H1 (cell line): ENCODE data around the gene PGA5. TPM values are rescaled to one million over a fixed set of nuclear protein-coding genes. Genes with fewer than 3 reads are reported as not detected.

Experiments
- CTCF ChIA-PET: fragments of 300-600 bp; sonication (Branson Sonifier 250); formaldehyde crosslinking; loops from one replicate; lab custom pipeline; 2021; ENCODE audit not compliant: partially characterized antibody; lab: Charles Lee
- POLR2A ChIA-PET: fragments of 300-600 bp; sonication (Branson Sonifier 250); formaldehyde crosslinking; loops from one replicate; lab custom pipeline; 2021; ENCODE audit warnings: inconsistent platforms; ENCODE audit not compliant: partially characterized antibody; lab: Charles Lee
- DNase-seq, 2 experiments: peaks; one replicate each; pipeline versions ENCODE4 v3.0.0 to v3.0.0-alpha.2; 2010 to 2022; ENCODE audit warnings: low spot score in 2 of 2, low read depth in 1 of 2, mixed read lengths in 1 of 2
- FAIRE-seq: peaks from 2 replicates; lab custom pipeline; 2011; peaks lifted over from hg19 to GRCh38; lab: Jason Lieb, UNC
- H2AFZ ChIP-seq: 2 replicates; pipeline ENCODE4 v1.8.1; 2012; ENCODE audit warnings: low read length, inconsistent platforms
- H2AK5ac ChIP-seq: 2 replicates; pipeline ENCODE4 v1.6.1; 2013; ENCODE audit warnings: low read depth, low read length
- H2BK120ac ChIP-seq: replicated peaks from 2 replicates; pipeline ENCODE3; 2013; ENCODE audit warnings: low read depth, low read length, inconsistent platforms
- H2BK12ac ChIP-seq: 2 replicates; pipeline ENCODE4 v1.6.1; 2013; ENCODE audit warnings: low read depth, low read length
- H2BK15ac ChIP-seq: 2 replicates; pipeline ENCODE4 v1.6.1; 2013; ENCODE audit warnings: low read length
- H2BK20ac ChIP-seq: 2 replicates; pipeline ENCODE4 v1.6.1; 2013; ENCODE audit warnings: low read length
- H2BK5ac ChIP-seq: 2 replicates; pipeline ENCODE4 v1.6.1; 2013; ENCODE audit warnings: low read depth, low read length
- H3K14ac ChIP-seq: 2 replicates; pipeline ENCODE4 v1.6.1; 2013; ENCODE audit warnings: inconsistent platforms; ENCODE audit not compliant: insufficient read length
- H3K18ac ChIP-seq: 2 replicates; pipeline ENCODE4 v1.6.1; 2013; ENCODE audit warnings: low read length; ENCODE audit errors: extremely low read depth
- H3K23ac ChIP-seq: 2 replicates; pipeline ENCODE4 v1.6.1; 2013; ENCODE audit warnings: inconsistent platforms; ENCODE audit not compliant: insufficient read length
- H3K23me2 ChIP-seq: 2 replicates; pipeline ENCODE4 v1.6.1; 2013; ENCODE audit warnings: low read depth, low read length
- H3K27ac ChIP-seq: 2 replicates; pipeline ENCODE4 v1.6.1; 2011; ENCODE audit warnings: low read depth, low read length, inconsistent platforms
- H3K27me3 ChIP-seq, 4 experiments: replicated peaks in 1 of 4; 1 replicate in 1 of 4; 2 replicates in 3 of 4; pipeline versions ENCODE4 v1.6.1 to v1.8.1; 2011 to 2013; ENCODE audit warnings: low read length in 3 of 4, mild to moderate bottlenecking in 3 of 4, inconsistent platforms in 2 of 4, mixed read lengths in 2 of 4, moderate library complexity in 1 of 4; ENCODE audit not compliant: control insufficient read depth in 3 of 4, insufficient read depth in 3 of 4; ENCODE audit errors: extremely low read depth in 1 of 4
- H3K36me3 ChIP-seq, 4 experiments: 2 replicates each; pipeline versions ENCODE4 v1.6.1 to v1.8.1; 2011 to 2013; ENCODE audit warnings: mild to moderate bottlenecking in 4 of 4, low read length in 3 of 4, moderate library complexity in 2 of 4, control low read depth in 1 of 4, inconsistent platforms in 1 of 4; ENCODE audit not compliant: insufficient read depth in 4 of 4, control insufficient read depth in 2 of 4
- H3K4ac ChIP-seq: replicated peaks from 2 replicates; pipeline ENCODE3; 2013; ENCODE audit warnings: low read length, low read depth, mixed read lengths, inconsistent platforms; ENCODE audit not compliant: insufficient read length
- H3K4me1 ChIP-seq, 4 experiments: replicated peaks in 1 of 4; 1 replicate in 1 of 4; 2 replicates in 3 of 4; pipeline versions ENCODE4 v1.6.1 to v1.8.1; 2011 to 2013; ENCODE audit warnings: low read length in 3 of 4, inconsistent platforms in 2 of 4, mixed read lengths in 1 of 4; ENCODE audit not compliant: insufficient read depth in 4 of 4, control insufficient read depth in 3 of 4
- H3K4me2 ChIP-seq, 2 experiments: 2 replicates each; pipeline versions ENCODE4 v1.6.1 to v1.8.1; 2011 to 2013; ENCODE audit warnings: low read depth in 2 of 2, low read length in 2 of 2, control low read depth in 1 of 2, inconsistent platforms in 1 of 2, mild to moderate bottlenecking in 1 of 2; ENCODE audit not compliant: insufficient read depth in 1 of 2
- H3K4me3 ChIP-seq, 4 experiments: fragments of 200-600, 300-600 bp in 1 of 4; sonication (generic), shearing (Covaris generic), sonication (Bioruptor Twin) in 1 of 4; 2 replicates each; pipeline versions ENCODE4 v1.5.1 to v1.8.1; 2011 to 2016; ENCODE audit warnings: low read length in 4 of 4, low read depth in 3 of 4, control low read depth in 2 of 4, inconsistent platforms in 2 of 4, mild to moderate bottlenecking in 2 of 4, mixed read lengths in 1 of 4, moderate library complexity in 1 of 4; ENCODE audit not compliant: insufficient read depth in 2 of 4; ENCODE audit errors: extremely low read depth in 1 of 4
- H3K56ac ChIP-seq: replicated peaks from 2 replicates; pipeline ENCODE3; 2013; ENCODE audit warnings: low read depth, mild to moderate bottlenecking, mixed read lengths, low read length, inconsistent platforms; ENCODE audit not compliant: insufficient read length
- H3K79me1 ChIP-seq: 2 replicates; pipeline ENCODE4 v1.6.1; 2013; ENCODE audit warnings: low read depth, low read length, control low read depth
- H3K79me2 ChIP-seq, 2 experiments: 2 replicates each; pipeline versions ENCODE4 v1.6.1 to v1.8.1; 2012 to 2013; ENCODE audit warnings: low read length in 2 of 2, mild to moderate bottlenecking in 2 of 2, inconsistent platforms in 1 of 2; ENCODE audit not compliant: insufficient read depth in 2 of 2, control insufficient read depth in 1 of 2
- H3K9ac ChIP-seq, 4 experiments: replicated peaks in 1 of 4; 1 replicate in 1 of 4; 2 replicates in 3 of 4; pipeline versions ENCODE4 v1.6.1 to v1.8.1; 2011 to 2013; ENCODE audit warnings: low read depth in 3 of 4, low read length in 3 of 4, control low read depth in 2 of 4, mild to moderate bottlenecking in 2 of 4, moderate library complexity in 2 of 4, inconsistent platforms in 1 of 4; ENCODE audit errors: extremely low read depth in 1 of 4
- H3K9me3 ChIP-seq, 2 experiments: 2 replicates each; pipeline versions ENCODE4 v1.6.1 to v1.8.1; 2012 to 2013; ENCODE audit warnings: mild to moderate bottlenecking in 2 of 2, moderate library complexity in 2 of 2, control low read depth in 1 of 2, inconsistent platforms in 1 of 2, low read depth in 1 of 2, low read length in 1 of 2, mixed read lengths in 1 of 2; ENCODE audit not compliant: insufficient read depth in 2 of 2
- H4K20me1 ChIP-seq, 2 experiments: replicated peaks in 1 of 2; 2 replicates each; pipeline versions ENCODE3 to v1.8.1; 2011 to 2013; ENCODE audit warnings: inconsistent platforms in 2 of 2, low read length in 2 of 2, mild to moderate bottlenecking in 1 of 2; ENCODE audit not compliant: insufficient read depth in 2 of 2, control insufficient read depth in 1 of 2
- H4K5ac ChIP-seq: 2 replicates; pipeline ENCODE4 v1.6.1; 2013; ENCODE audit warnings: low read length, low read depth, mixed read lengths, inconsistent platforms; ENCODE audit not compliant: insufficient read length
- H4K8ac ChIP-seq: 2 replicates; pipeline ENCODE4 v1.8.0; 2013; ENCODE audit warnings: mild to moderate bottlenecking, moderate library complexity, low read length, inconsistent platforms; ENCODE audit not compliant: insufficient read depth; ENCODE audit errors: extremely low read depth
- H4K91ac ChIP-seq: replicated peaks from 2 replicates; pipeline ENCODE3; 2013; ENCODE audit warnings: low read length, mixed read lengths, inconsistent platforms; ENCODE audit not compliant: insufficient read length
- BACH1 ChIP-seq: IDR thresholded peaks from 2 replicates; pipeline ENCODE4 v1.6.1; 2012; ENCODE audit warnings: low read length, improper control_type of control experiment
- CREB1 ChIP-seq: IDR thresholded peaks from 2 replicates; pipeline ENCODE4 v1.6.1; 2012; ENCODE audit warnings: inconsistent platforms
- JUN ChIP-seq: IDR thresholded peaks from 2 replicates; pipeline ENCODE4 v1.6.1; 2011; ENCODE audit warnings: low read depth, mild to moderate bottlenecking, improper control_type of control experiment, low read length
- RAD21 ChIP-seq, 2 experiments: IDR thresholded peaks in 1 of 2; conservative IDR thresholded peaks in 1 of 2; 2 replicates each; pipeline ENCODE4 v1.6.1; 2011; ENCODE audit warnings: low read depth in 2 of 2, low read length in 2 of 2, improper control_type of control experiment in 1 of 2, inconsistent platforms in 1 of 2, mild to moderate bottlenecking in 1 of 2, moderate library complexity in 1 of 2
- SIX5 ChIP-seq: IDR thresholded peaks from 2 replicates; pipeline ENCODE4 v1.6.1; 2011; ENCODE audit warnings: mild to moderate bottlenecking, low read depth, low read length
- TBP ChIP-seq: IDR thresholded peaks from 2 replicates; pipeline ENCODE4 v1.6.1; 2011; ENCODE audit warnings: low read depth, low read length, improper control_type of control experiment
- USF2 ChIP-seq: IDR thresholded peaks from 2 replicates; pipeline ENCODE4 v1.6.1; 2011; ENCODE audit warnings: low read length, improper control_type of control experiment
- YY1 ChIP-seq: IDR thresholded peaks from 2 replicates; pipeline ENCODE4 v1.6.1; 2011; ENCODE audit warnings: low read depth, mild to moderate bottlenecking, low read length
- WGBS, 2 experiments: shearing (Covaris generic) in 1 of 2; methylation state at CpG; one replicate each; pipeline versions ENCODE4 v1.1.6 to v1.1.7; 2013 to 2015; ENCODE audit warnings: low lambda C conversion rate in 2 of 2, mixed read lengths in 2 of 2, inconsistent platforms in 1 of 2, low coverage in 1 of 2, missing lambda C conversion rate in 1 of 2; ENCODE audit not compliant: insufficient replicate concordance in 2 of 2, insufficient coverage in 1 of 2, insufficient read length in 1 of 2; ENCODE audit errors: extremely low coverage in 1 of 2, missing lambda C conversion rate in 1 of 2; 5-methylcytosine and 5-hydroxymethylcytosine counted together
- polyA plus RNA-seq, 7 experiments: library from polyadenylated mRNA; depleted of rRNA in 3 of 7; stranded (reverse) in 5 of 7; unstranded in 2 of 7; fragments of >200 nt in 5 of 7; fragments of 200-250 nt in 2 of 7; gene quantifications; 1 replicate in 5 of 7; 2 replicates in 1 of 7; 4 replicates in 1 of 7; pipeline versions ENCODE4 v1.2.1 to v1.2.3, GENCODE V29; 2011 to 2013; ENCODE audit warnings: missing spikeins in 2 of 7, mixed read lengths in 2 of 7
- total RNA-seq: library from RNA; stranded (reverse); fragmentation: NEBNext Ultra II Directional; extraction: Animal tissue kit (Norgen Biotek cat#: 25700); gene quantifications from 2 replicates; pipeline ENCODE4 v1.2.1, GENCODE V29; 2021

Gene PGA5
- total and polyA plus RNA-seq, 2 of the 8 experiments (the other 6 are each of a cell fraction or from before 2014, with no cell fraction given), result 0.67 to 2.0 TPM

DNA sequence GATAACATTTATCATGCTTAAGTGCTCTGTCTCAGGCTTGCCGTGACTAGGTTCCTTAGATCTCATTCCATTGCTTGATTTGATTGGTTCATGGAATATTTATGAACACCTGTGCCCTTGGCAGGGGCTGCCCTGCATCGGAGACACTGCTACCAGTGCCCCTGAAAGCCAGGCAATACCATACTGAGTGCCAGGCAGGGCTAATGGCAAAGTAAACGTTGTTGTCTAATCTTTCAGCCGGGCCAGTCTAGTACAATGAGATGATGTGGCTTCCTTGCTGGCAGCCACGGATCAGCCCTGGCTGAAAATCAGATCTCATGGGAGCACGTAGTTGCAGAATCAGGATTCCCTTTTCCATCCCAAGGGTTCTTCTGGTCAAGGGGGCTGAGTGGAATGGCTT lies 42.6 kb upstream of the PGA5 start:
- Histone ChIP-seq H4K91ac (no peak overlapping the region), H2BK15ac (no peak overlapping the region)
- TF ChIP-seq SIX5 (no peak), TBP (no peak), CREB1 (no peak), YY1 (no peak), BACH1 (no peak), RAD21 (IDR thresholded peaks at IDR 0.05 in 1 of 2, conservative IDR thresholded peaks at IDR 0.05 in 1 of 2; ENCODE audit: low read depth in 2 of 2, low read length in 2 of 2) (no peak), USF2 (no peak), JUN (no peak)
- TF ChIP-seq, all 59 proteins: peak for 0
- Histone ChIP-seq H3K23me2 (no peaks in the 10 kb centered on the region), H4K8ac (no peak overlapping the region), H3K56ac (no peak overlapping the region), H2BK12ac (no peak overlapping the region), H2BK120ac (no peak overlapping the region), H2AK5ac (no peak overlapping the region), H4K5ac (no peak overlapping the region), H3K79me1 (no peaks in the 10 kb centered on the region), H4K20me1 (no peaks in the 10 kb centered on the region), H3K4me2 (no peak overlapping the region), H3K79me2 (no peaks in the 10 kb centered on the region), H3K4me3 (no peak overlapping the region), H2AFZ (no peak overlapping the region), H3K9me3 (0 out of 4 replicates have a peak, but pooled peaks cover 0 to 3% of the 10 kb centered on the region in 2 experiments), H3K4ac (no peak overlapping the region), H3K23ac (no peak overlapping the region), H3K14ac (no peak overlapping the region), H3K18ac (no peak overlapping the region), H3K27me3 (no peaks in the 10 kb centered on the region), H3K4me1 (peaks cover 0 to 8% (median 0%) of the 10 kb centered on the region in 4 experiments; a peak in 2 of 7 replicates), H3K27ac (no peak overlapping the region), H2BK5ac (no peak overlapping the region), H2BK20ac (no peak overlapping the region), H3K36me3 (no peaks in the 10 kb centered on the region), H3K9ac (no peak overlapping the region)
- FAIRE-seq, result no peak
- DNase-seq, result no peak
- ChIA-PET CTCF (interaction anchor here (1.1 to 2.8 kb wide), 2 partner anchors 11 to 56 kb away, joined by 4 to 13 read pairs; no protein-coding TSS in a partner anchor), POLR2A (no interaction called here)
- 87% methylated on average over 6 of the region's 6 CpGs; no CpG with 5 or more reads in 1 of the 2 experiments for WGBS, 2 experiments
